GM04503 (cell line): Measurements from ENCODE around the gene IGSF9B.
"Not testable (repeated sequence)": the region's sequence is repeated elsewhere in the genome, so short reads cannot be mapped to it uniquely, and the experiment has no call there.

Source experiments
- DNase-seq: peaks from one replicate; pipeline ENCODE4 v3.0.0-alpha.2; 2012; ENCODE audit warnings: low read depth

The IGSF9B gene

GRCh38 chr11:133956650-133957633, at the start of gene IGSF9B:
Gene IGSF9B (minus strand): TSS chr11:133956968. CDS start chr11:133956754, 214 bp downstream.
- DNase-seq, result no peak

- no peak for DNase-seq
Measured at GRCh38 chr11:134004496-134005172, 47.9 kb upstream of the IGSF9B start.

GRCh38 chr11:134003792-134004495, 47.2 kb upstream of the IGSF9B start:
- no peak for DNase-seq

GRCh38 chr11:134002819-134003218, 46.1 kb upstream of the IGSF9B start:
- not testable (repeated sequence) for DNase-seq

GRCh38 chr11:134002338-134002737, 45.6 kb upstream of the IGSF9B start:
- not testable (repeated sequence) for DNase-seq

GRCh38 chr11:134001596-134001995, 44.8 kb upstream of the IGSF9B start:
- DNase-seq, result no peak

GRCh38 chr11:134001088-134001487, 44.3 kb upstream of the IGSF9B start:
- DNase-seq, result no peak

- no peak for DNase-seq
Measured at GRCh38 chr11:133999355-133999754, 42.6 kb upstream of the IGSF9B start.

GRCh38 chr11:133997554-133997953, 40.8 kb upstream of the IGSF9B start:
- no peak for DNase-seq

- DNase-seq, result no peak
Measured at GRCh38 chr11:133996671-133997070, 39.9 kb upstream of the IGSF9B start.

- no peak for DNase-seq
Measured at GRCh38 chr11:133995066-133995465, 38.3 kb upstream of the IGSF9B start.

GRCh38 chr11:133993921-133994320, 37.2 kb upstream of the IGSF9B start:
- DNase-seq, result no peak

GRCh38 chr11:133993107-133993506, 36.3 kb upstream of the IGSF9B start:
- DNase-seq, result no peak

- no peak for DNase-seq
Measured at GRCh38 chr11:133992121-133992520, 35.4 kb upstream of the IGSF9B start.

GRCh38 chr11:133991101-133991500, 34.3 kb upstream of the IGSF9B start:
- no peak for DNase-seq

- DNase-seq, result no peak
Measured at GRCh38 chr11:133990501-133990900, 33.7 kb upstream of the IGSF9B start.

- no peak for DNase-seq
Measured at GRCh38 chr11:133988686-133989410, 32.1 kb upstream of the IGSF9B start.

- no peak for DNase-seq
Measured at GRCh38 chr11:133987171-133987570, 30.4 kb upstream of the IGSF9B start.

GRCh38 chr11:133985981-133986944, 29.5 kb upstream of the IGSF9B start:
- DNase-seq, result no peak

- no peak for DNase-seq
Measured at GRCh38 chr11:133984828-133985227, 28.1 kb upstream of the IGSF9B start.
